GM12864 (cell line): Measurements from ENCODE around the gene NKAIN1.
"Not testable (repeated sequence)": the region's sequence is repeated elsewhere in the genome, so short reads cannot be mapped to it uniquely, and the experiment has no call there.

Source experiments
- DNase-seq: peaks from one replicate; pipeline ENCODE4 v3.0.0-alpha.2; 2011; ENCODE audit warnings: low read depth
- H3K4me3 ChIP-seq: 2 replicates; pipeline ENCODE4 v1.5.1; 2011; ENCODE audit warnings: mild to moderate bottlenecking, low read depth, low read length, control low read depth
- TF ChIP-seq, protein P1 (sequence below): IDR thresholded peaks from 2 replicates; pipeline ENCODE4 v1.5.1; 2011; ENCODE audit warnings: low read depth, mild to moderate bottlenecking, moderate library complexity, low read length, control low read depth, inconsistent platforms; ENCODE audit errors: missing control alignments

The NKAIN1 gene

DNA sequence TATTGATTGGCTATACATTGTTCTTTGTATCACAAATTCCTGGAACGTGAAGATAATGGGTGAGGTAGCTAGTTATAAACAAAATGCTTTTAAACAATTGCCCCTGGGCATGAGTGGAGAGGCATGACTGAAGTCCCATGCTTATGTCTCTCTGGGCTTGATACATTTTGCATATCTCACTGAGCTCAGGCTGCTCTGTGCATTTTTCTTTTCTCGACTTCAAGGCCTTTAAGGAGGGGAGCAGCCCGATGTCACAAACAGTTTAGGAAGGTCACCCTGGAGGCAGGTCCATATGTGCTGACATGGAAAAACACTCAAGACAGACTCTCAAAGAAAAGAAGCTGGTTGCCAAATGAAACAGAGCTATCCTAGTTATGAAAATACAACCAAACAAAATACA is 94.0 kb downstream of the NKAIN1 start:
- TF ChIP-seq, protein P1, sequence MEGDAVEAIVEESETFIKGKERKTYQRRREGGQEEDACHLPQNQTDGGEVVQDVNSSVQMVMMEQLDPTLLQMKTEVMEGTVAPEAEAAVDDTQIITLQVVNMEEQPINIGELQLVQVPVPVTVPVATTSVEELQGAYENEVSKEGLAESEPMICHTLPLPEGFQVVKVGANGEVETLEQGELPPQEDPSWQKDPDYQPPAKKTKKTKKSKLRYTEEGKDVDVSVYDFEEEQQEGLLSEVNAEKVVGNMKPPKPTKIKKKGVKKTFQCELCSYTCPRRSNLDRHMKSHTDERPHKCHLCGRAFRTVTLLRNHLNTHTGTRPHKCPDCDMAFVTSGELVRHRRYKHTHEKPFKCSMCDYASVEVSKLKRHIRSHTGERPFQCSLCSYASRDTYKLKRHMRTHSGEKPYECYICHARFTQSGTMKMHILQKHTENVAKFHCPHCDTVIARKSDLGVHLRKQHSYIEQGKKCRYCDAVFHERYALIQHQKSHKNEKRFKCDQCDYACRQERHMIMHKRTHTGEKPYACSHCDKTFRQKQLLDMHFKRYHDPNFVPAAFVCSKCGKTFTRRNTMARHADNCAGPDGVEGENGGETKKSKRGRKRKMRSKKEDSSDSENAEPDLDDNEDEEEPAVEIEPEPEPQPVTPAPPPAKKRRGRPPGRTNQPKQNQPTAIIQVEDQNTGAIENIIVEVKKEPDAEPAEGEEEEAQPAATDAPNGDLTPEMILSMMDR = no peak

DNA sequence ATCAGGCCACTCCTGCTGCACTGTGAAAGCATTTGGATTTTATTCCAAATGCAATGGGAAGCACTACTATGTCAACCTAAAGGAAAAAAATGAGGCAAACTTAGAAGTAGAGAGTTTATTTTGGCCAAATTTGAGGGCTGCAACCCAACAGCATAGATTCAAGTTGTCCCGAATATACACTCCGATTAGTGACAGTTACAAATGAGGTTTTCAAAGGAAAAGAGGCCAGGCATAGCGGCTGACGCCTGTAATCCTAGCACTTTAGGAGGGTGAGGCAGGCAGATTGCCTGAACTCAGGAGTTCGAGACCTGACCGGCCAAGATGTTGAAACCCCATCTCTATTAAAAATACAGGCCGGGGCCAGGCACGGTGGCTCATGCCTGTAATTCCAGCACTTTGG is 95.2 kb downstream of the NKAIN1 start:
- no peak overlapping the region for H3K4me3 ChIP-seq
- no peak for DNase-seq
- TF ChIP-seq, protein P1 = no peak

More for the DNA sequence above, 94.0 kb downstream of the NKAIN1 start:
- no peak overlapping the region for H3K4me3 ChIP-seq
- no peak for DNase-seq

DNA sequence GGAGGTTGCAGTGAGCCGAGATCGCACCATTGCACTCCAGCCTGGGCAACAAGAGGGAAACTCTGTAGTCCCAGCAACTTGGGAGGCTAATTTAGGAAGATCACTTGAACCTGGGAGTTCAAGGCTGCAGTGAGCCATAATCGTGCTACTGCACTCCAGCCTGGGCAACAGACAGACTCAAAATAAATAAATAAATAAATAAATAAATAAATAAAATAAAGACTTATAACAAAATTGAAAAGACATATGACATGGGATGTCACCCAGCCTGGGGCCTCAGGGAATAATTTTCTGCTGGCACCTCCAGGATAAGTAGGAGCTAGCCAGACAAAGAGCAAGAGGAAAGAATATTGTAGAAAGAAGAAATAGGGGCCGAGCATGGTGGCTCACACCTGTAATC is 96.2 kb downstream of the NKAIN1 start:
- DNase-seq = no peak
- H3K4me3 ChIP-seq = no peak overlapping the region
- TF ChIP-seq, protein P1 = no peak

DNA sequence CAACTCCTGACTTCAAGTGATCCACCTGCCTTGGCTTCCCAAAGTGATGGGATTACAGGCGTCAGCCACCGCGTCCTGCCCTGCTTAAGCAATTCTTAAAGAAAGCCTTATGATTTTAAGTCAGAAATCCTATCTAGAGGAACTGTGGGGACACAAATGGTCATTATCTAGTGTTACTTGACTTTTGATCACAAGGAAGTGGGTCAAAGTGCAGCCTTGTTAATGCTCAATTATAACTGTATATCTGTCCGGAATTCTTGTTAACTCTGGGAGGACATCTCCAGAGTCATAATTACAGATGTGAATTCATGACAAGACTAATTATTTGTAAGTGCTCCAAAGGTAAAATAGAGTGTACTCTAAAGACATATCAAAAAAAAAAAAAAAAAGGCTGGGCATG is 97.3 kb downstream of the NKAIN1 start:
- H3K4me3 ChIP-seq = no peak overlapping the region
- DNase-seq = no peak
- TF ChIP-seq, protein P1 = no peak

DNA sequence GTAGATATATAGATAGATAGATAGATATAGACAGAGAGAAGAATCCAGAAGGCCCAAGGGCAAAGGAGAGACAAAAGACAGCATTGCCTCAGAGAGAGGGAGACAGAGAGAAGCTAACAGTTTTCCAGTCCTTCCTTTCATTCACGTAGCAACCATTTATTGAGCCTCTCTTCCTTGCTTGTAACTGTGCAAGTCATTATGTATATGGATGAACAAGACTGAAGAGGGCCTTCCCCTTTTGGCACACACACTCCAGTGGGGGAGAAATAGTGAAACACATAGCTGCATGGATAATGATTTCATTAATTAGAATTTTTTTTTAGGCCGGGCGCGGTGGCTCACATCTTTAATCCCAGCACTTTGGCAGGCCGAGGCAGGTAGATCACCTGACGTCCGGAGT is 99.4 kb downstream of the NKAIN1 start:
- TF ChIP-seq, protein P1 = no peak
- no peak overlapping the region for H3K4me3 ChIP-seq
- DNase-seq = no peak

DNA sequence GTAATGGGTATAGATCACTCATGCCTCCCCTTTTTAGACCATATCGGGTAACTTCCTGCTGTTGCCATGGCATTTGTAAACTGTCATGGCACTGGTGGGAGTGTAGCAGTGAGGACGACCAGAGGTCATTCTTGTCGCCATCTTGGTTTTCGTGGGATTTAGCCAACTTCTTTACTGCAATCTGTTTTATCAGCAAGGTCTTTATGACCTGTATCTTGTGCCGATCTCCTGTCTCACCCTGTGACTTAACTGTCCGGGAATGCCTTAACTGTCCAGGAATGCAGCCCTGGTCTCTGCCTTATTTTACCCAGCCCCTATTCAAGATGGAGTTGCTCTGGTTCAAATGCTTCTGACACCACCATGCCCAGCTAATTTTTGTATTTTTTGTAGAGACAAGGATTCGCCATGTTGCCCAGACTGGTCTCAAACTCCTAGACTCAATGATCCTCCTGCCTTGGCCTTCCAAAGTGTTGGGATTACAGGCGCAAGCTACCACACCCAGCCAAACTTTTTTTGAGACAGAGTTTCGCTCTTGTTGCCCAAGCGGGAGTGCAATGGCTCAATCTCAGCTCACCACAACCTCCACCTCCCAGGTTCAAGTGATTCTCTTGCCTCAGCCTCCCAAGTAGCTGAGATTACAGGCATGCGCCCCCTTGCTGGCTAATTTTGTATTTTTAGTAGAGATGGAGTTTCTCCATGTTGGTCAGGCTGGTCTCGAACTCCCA is 100.7 kb downstream of the NKAIN1 start:
- H3K4me3 ChIP-seq, DNase-seq: not testable (repeated sequence)

DNA sequence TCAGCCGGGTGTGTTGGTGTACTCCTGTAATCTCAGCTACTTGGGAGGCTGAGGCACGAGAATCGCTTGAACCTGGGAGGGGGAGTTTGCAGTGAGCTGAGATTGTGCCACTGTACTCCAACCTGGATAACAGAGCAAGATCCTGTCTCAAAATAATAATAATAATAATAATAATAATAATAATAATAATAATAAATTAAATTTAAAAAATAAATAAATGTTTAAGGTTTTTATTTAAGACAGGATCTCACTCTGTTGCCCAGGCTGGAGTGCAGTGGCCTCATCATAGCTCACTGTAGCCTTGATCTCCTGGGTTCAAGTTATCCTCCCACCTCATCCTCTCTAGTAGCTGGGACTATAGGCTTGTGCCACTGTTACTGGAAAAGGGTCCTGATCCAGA is 101.8 kb downstream of the NKAIN1 start:
- H3K4me3 ChIP-seq, DNase-seq: not testable (repeated sequence)

DNA sequence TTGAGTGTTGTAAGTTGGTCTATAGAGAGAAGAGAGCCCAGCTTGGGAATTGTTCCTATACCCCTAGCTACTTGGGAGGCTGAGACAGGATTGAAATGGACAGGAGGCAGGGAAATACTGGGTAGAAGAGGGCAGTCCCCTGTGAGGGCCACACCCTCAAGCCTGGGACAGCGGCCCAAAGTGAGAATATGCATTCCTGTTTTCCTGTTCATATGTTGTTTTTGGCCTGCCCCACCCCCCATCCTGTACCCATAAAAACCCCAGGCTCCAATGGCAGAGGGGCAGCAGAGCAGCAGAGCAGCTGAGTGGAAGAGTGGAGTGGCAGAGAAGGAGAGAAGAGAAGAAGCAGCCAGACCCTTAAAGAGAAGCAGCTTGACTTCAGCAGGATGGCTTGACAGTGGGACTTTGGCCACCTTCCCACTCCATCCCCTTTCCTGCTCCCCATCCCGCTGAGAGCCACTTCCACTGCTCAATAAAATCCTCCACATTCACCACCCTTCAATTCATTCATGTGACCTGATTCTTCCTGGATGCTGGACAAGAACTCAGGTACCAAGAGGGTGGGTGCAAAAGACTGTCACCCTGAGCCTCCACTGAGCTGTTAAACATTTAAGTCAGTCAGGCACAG is 103.6 kb downstream of the NKAIN1 start:
- no peak overlapping the region for H3K4me3 ChIP-seq
- TF ChIP-seq, protein P1 = no peak
- no peak for DNase-seq
